ENCODE data around the gene HES4.
"Not testable (repeated sequence)": the region's sequence is repeated elsewhere in the genome, so short reads cannot be mapped to it uniquely, and the experiment has no call there.

The HES4 gene

DNA sequence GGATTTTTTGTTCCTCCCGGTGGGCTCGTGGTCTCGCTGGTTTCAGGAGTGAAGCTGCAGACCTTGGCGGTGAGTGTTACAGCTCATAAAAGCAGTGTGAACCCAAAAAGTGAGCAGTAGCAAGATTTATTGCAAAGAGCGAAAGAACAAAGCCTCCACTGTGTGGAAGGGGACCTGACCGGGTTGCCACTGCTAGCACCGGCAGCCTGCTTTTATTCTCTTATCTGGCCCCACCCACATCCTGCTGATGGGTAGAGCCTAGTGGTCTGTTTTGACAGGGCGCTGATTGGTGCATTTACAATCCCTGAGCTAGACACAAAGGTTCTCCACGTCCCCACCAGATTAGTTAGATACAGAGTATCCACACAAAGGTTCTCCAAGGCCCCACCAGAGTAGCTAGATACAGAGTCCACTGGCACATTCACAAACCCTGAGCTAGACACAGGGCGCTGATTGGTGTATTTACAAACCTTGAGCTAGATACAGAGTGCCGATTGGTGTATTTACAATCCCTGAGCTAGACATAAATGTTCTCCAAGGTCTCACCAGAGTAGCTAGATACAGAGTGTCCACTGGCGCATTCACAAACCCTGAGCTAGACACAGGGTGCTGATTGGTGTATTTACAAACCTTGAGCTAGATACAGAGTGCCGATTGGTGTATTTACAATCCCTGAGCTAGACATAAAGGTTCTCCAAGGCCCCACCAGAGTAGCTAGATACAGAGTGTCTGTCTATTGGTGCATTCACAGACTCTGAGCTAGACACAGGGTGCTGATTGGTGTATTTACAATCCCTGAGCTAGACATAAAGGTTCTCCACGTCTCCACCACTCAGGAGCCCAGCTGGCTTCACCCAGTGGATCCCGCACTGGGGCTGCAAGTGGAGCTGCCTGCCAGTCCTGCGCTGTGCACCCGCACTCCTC lies 17.8 kb upstream of the HES4 start:
- DNase-seq (ENCODE audit: low read depth in 2 of 2) = not testable (repeated sequence)

DNA sequence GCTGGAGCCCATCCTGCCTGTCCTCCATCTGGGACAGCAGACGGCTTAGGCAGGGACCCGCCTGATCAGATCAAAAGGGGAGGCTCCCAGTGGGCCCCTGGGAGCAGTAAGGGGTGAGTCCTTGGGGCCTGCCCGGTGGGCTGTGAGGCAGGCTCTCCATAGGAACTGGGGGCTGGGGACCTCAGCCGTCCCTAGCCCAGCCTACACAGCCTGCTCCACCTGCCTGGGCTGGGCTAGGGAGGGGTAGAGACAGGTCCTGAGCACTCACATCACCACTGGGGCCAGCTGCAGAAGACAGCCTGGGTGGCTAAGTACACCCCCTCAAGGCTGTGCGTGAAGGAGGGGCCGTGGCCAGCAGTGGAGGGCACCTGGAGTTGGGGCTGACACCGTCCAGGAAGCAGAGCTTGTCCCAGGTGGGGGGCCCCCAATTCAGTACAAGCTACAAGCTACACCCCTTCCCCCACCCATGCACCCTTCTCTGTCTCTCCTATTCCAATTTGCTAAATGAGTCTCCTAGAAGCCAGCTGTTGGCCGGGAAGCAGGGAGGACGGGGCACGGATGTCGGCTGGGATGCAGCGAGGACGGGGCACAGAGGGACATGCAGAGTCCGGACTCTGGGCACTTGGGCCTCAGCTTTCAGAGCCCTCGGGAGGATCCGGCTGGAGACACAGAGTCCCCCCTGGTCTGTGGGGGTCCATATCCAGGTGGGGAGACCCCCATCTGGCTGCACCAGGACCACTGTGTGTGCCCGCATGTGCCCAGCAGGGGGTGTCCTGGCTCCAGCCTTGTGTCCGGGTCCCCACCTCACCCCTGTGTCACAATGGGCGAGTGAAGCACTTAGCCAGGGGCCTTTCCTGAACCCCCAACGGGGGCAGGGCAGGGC lies 15.1 kb upstream of the HES4 start:
- DNase-seq (ENCODE audit: low read depth in 2 of 2) = no peak

DNA sequence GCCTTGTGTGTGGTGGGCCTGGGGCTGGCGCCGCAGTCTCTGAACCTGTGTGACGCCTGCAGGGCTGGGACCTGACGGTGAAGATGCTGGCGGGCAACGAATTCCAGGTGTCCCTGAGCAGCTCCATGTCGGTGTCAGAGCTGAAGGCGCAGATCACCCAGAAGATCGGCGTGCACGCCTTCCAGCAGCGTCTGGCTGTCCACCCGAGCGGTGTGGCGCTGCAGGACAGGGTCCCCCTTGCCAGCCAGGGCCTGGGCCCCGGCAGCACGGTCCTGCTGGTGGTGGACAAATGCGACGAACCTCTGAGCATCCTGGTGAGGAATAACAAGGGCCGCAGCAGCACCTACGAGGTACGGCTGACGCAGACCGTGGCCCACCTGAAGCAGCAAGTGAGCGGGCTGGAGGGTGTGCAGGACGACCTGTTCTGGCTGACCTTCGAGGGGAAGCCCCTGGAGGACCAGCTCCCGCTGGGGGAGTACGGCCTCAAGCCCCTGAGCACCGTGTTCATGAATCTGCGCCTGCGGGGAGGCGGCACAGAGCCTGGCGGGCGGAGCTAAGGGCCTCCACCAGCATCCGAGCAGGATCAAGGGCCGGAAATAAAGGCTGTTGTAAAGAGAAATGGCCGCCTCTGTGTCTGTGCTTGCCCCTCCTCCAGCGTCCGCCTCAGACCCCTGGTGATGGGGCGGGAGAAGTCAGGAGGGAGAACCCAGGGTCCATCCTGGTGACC lies 14.2 kb upstream of the HES4 start:
- DNase-seq (ENCODE audit: low read depth in 2 of 2) = no peak

DNA sequence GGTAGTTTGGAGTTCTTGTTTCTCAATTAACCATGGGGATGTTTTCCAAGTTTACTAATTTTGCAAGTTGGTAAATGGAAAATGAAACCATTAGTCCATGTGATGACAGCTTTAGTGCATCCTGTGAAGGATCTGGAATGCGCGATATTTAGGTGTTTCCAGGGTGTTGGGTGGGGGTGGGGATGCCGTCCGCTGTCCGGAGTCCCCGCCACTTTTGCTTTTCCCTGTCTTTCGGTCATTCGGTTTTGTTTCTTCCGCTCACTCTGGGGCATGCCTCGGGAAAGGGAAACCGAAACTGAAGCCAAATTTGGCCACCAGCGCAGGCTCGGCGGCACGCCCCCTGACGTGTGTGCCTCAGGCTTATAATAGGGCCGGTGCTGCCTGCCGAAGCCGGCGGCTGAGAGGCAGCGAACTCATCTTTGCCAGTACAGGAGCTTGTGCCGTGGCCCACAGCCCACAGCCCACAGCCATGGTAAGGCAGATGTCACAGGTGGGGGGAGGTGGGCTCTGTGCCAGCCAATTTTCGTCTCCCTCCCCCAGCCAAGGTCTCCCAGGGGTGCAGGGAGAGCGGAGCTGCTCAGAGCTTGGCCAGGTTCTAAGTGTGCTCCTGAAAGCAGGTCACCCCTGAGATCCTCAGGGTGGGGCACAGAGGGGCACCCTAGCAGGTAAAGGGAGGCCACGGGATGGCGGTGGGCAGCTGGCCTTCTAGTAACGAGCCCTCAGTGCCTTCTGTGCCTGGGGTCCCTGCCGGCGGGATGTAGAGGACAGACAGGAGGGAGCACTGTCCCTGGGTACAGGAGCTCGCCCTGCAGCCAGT lies 13.4 kb upstream of the HES4 start, which contains the start of gene ISG15:
Gene ISG15, plus strand, starts transcription at position 393 of the 817 bp plus-strand sequence. Its CDS starts 77 bp downstream, at position 470.
- DNase-seq (ENCODE audit: low read depth in 2 of 2) = peak; percentile 79 to 83

DNA sequence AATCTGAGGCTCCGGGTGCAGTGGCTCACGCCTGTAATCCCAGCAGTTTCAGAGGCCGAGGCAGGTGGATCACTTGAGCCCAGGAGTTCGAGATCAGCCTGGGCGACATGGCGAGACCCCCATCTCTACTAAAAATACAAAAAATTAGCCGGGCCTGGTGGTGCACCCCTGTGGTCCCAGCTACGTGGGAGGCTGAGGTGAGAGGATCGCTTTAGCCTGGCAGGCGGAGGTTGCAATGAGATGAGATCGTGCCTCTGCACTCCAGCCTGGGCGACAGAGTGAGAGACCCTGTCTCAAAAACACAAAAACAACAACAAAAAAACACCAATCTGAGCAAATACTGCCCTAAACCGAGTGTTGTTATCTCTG lies 12.8 kb upstream of the HES4 start:
- DNase-seq (ENCODE audit: low read depth in 2 of 2) = not testable (repeated sequence)

DNA sequence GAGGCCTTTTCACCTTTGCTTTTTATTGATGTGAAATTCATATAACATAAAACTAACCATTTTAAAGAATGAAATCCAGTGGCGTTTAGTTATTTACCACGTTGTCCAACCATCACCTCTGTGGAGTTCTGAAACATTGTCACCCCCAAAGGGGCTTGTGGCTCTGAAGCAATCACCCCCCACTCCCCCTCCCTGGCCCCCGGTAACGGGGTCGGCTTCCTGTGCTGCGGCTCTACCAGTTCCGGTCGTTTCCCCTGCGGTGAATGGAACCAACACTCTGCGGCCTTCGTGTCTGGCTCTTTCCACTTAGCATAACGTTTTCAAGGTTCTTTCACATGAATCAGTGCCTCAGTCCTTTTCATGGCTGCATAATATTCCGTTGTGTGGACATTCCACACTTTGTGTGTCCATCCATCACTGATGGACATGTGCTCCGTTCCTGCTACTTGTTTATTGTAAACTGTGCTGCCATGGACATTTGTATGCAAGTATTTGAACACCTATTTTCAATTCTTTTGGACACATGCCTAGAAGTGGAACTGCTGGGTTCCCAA lies 11.6 kb upstream of the HES4 start:
- no peak for DNase-seq (ENCODE audit: low read depth in 2 of 2)

DNA sequence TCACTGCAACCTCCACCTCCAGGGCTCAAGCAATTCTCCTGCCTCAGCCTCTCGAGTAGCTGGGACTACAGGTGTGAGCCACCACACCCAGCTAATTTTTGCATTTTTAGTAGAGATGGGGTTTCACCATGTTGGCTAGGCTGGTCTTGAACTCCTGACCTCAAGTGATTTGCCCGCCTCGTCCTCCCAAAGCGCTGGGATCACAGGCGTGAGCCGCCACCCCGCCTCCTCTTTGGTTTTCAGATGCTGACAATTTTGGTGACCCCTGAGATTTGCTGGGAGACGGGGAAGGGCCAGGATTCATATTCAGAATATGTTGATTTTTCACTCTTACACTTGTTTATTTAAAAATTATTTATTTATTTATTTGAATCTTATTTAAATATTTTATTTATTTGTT lies 10.2 kb upstream of the HES4 start:
- DNase-seq (ENCODE audit: low read depth in 2 of 2) = not testable (repeated sequence)

DNA sequence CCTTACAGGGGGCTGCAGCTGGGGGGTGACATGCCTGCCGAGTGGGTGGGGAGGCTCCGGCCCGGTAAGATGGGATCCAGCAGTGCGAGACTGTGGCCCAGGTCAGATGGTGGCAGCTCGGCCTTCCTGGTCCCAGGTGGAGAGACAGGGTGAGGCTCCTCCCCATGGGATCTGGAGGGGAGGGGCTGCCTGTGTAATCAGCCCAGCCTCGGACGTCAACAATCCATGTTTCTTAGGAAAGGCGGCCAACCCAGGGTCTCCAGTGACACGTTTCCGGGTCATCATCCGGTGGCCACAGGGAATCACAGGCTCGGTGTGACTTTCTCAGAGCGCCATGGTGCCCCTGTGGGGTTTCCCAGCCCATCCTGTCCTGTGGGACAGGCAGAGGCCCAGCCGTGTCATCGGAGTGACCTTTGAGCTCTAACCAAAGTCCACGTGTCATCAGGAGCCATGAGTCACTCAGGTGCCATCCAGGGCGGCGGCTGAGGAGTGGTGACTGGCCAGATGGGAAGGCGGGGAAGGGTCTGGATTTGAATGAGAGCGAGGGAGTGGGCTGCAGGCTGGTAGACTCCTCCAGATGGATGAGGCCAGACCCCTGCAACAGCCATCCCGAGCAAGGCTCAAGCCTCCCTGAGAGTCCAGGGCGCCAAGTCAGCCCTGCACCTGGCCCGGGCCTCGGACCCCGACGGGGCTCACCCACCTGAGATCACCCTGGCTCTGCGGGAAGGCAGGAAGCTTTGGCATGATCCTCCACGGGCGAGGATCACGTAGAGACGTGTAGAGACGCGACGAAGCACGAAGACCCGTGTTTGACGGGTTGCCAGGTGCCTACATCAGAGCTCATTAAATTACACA lies 6.6 kb upstream of the HES4 start:
- no peak for DNase-seq (ENCODE audit: low read depth in 2 of 2)

DNA sequence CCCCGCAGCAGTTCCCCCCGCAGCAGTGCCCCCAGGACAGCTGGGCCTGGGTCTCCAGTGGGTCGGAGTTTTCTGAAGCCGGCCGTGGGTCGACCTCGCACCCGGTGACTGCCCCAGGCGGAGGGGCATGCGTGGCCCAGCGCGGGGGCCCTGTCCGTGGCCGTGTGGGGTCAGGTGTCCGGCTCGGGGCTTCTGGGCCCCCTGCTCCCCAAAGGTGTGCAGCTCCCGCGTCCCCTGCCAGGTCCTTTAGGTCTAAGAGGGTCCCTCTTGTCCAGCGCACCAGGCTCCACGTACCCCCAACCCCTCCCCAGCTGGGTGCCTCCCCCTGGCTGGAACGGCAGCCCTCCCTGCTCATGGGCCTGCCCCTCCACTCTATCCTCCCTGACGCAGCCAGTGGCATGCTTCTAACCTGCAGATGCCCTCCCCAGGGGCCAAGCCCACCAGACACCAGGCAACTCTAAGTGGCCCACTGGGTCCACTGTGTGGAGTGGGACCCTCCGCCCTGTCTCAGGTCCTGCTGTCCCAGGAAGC lies 5.9 kb upstream of the HES4 start:
- DNase-seq (ENCODE audit: low read depth in 2 of 2) = no peak

DNA sequence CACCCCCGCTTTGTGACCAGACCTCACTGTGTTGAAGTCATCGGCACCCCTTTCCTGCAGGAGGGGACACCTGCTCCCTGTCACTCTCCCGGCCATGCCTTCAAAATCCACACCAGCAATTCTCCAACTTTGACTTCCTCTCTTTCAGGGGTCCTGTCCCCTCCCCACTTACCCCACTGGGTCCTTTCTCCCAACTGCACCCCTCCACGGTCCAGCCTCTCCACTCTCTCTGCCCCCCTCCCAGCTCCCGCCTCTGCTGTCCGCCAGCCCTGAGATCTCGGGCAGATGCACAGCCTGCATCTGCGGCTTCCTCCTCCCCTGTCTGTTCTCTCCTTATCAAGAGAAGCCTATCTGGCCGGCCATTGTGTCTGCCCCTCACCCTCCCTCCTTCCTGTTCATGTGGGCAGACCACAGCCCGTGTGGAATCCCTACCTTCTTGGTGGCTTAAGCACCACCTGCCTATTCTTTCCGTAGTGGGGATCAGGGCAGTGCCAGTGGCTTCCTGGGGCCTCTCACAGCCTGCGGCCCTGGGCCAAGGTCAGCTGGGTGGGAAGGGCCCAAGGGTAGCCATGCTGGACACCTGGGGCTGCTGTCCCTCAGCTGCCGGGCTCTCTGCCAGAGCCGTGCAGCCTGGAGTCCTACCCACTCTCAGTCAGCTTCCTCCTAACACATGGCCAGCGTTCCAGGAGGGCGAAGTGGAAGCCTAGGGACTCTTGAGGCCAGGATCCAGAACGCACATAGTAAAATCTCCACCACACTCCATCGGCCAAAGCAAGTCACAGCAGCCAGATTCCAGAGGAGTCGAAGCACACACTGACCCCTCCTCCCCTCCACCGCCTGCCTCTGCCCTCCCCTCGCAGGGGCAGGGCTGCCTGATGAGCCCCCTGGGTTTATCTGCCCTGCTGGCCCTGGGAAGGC lies 5.1 kb upstream of the HES4 start:
- no peak for DNase-seq (ENCODE audit: low read depth in 2 of 2)

DNA sequence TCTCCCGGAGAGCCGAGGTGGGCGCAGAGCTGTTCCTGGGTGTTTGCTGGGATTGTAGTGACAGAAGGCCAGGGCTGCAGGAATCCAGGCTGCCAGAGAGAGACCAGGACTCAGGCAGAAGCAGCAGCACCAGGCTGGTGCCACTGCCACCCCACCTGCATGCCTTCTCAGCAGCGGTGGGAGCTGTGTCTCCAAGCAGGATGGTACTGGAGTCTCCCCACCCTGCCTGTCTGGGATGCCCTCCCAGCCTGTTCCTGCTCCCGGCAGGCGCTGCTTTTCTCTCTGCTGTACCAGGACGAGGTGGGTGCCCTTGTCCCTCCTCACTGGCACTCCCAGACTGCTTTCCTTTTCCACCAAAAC lies 4.5 kb upstream of the HES4 start:
- no peak for DNase-seq (ENCODE audit: low read depth in 2 of 2)

DNA sequence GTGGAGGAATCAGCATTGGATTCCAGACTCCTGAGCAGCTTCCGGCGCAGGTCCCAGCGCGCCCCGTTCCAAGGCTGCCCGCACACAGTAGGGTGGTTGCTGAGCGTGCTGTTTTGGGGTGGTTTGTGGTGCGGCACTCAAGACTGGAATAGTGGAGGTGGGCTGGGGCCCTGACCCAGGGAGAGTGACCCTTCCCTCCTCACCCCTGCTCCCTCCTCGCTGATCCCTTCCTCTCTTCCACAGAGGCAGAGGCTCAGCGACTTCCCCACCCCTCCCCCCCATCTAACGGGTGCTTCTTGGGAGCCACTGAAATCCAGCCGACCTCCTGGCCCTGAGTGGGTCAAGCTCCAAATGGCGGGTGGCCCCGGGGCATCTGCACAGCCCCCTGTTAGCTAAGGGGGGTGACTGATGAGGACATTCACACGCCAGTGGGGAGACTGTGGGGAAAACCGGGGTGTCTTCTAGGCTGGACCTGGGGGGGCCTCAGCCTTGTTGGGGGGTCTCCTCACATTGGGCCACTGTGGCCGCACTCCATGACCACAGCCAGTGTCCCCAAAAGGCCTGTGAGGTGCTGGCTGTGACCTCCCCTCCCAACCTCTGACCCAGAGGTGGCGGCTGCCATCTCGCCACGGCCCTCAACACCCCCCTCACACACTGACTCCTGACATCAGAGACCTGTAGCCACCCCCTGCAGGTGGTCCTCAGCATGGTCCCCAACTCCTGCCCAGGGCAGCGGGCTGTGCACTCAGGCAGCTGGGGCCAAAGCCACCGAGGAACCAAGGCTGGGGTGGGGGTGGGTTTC lies 3.9 kb upstream of the HES4 start:
- DNase-seq (ENCODE audit: low read depth in 2 of 2) = no peak

DNA sequence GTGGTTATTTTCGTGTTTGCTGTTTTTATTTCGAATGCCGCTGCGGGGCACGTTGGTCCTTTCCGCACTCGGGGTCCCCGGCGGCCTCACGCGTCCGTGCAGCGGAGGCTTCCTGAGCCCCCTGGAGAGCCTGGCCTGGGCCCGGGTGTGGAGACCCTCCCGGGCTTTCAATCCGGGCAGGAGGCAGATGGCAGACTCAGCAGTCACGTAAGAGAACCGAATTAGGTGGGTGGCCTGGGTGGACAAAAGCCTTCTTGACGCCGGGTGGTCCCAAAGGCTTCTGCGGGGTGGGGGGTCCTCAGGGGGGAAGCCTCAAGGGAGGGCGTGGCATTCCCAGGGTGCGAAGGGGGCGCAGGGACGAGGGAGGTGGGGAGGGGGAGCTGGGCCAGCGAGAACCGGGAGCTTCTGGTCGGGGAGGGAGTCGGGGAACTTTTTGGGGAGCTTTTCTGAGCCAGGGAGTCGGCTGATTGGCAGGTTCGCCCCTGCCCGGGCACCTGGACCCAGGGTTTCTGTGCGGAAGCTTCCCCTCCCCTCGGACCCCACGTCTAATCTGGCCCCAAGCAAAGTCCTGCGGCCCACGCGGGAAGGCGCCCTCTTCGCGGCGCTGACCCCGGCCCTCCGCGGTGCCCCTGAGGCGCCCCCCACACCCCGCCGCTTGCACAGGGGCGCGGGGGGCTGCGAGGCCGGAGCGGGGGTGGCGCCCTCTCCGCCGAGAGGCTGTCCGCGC lies 1.3 kb upstream of the HES4 start:
- DNase-seq (ENCODE audit: low read depth in 2 of 2) = no peak

DNA sequence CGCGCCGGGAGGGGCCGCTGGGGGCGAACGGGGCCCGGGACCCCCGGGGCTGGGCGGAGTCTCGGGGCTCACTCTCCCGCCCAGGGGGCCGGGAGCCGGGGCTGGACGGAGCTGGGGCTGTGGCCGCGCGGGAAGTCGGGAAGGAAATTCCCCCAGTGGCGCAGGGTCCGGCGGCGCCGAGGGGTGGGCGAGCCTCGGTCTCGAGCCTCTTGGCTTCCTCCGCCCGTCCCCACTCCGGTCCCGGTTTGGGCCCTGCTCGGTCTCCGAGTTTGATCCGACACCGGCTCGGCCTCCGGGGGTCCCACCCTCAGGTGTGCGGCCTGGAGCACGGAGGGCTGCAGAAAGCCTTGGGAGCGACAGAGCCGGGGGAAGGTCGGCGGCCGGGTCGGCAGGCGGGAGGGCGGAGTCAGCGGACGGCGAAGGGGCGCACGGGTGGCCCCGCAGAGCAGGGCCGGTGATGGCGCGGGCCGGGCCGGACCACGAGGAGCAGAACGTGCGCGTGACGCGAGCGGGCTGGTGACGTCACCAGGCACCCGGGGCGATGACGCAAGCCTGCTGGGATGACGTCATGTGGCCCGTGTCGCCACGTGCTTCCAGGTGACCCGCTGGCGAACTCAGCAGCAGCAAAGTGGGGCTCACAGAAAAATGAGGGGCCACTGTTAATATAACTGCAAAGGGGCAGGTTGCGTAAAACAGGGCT lies 610 bp upstream of the HES4 start:
- peak; percentile 45 to 49 for DNase-seq (ENCODE audit: low read depth in 2 of 2)

DNA sequence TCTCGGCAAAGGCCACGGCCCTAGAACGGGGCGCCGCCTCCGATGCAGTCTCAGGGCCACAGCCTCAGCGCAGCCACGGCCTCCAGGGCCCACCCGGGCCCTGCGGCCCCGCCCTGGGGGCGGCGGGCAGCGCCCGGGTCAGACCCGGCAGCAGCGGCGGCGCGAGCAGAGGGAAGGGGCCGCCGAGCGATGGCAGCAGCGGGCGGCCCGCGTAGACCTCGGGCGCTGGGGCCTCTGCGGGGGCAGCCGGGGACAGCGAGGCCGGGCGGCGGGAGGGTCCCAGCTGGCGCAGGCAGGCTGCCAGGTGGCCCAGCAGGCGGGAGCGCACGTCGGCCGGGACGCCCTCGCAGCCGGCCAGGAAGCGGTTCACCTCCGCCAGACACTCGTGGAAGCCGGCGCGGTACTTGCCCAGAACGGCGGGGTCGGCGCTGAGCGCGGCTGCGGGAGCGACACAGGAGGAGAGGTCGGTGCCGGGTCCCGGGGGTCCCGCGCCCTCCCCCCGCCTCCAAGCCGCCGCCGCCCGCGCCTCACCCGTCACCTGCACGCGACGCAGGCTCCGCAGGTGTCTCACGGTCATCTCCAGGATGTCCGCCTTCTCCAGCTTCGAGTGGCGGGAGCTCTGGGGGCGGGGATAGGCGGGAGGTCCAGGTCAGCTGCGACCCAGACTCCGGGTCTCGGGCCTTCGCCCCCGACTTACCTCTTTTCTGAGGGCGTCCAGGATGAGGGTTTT lies 737 bp downstream of the HES4 start:
- no peak for DNase-seq (ENCODE audit: low read depth in 2 of 2)

DNA sequence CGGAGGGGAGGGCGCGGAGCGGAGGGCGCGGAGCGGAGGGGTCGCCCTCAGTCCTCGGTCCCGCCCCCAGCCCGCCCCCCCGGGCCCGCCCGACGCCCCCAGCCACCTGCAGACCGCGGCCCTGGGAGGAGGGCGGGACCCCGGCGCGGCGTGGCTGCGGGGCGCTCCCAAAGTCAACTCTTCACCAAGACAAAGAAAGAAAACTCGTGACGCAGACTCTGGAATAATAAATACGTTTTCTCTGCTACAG lies 1.2 kb downstream of the HES4 start:
- DNase-seq (ENCODE audit: low read depth in 2 of 2) = no peak
